GM21447 (cell line): ENCODE data around the gene WDR70.
"Not testable (repeated sequence)": the region's sequence is repeated elsewhere in the genome, so short reads cannot be mapped to it uniquely, and the experiment has no call there.

Experiments used
- ATAC-seq: cut with Tn5 transposase; IDR thresholded peaks from one replicate; pipeline ENCODE4 v1.9.1; 2021; ENCODE audit not compliant: unreplicated experiment

WDR70 gene

GRCh38 chr5:37379100-37379628 lies at the start of gene WDR70:
WDR70 (plus strand) TSS chr5:37379318; CDS start chr5:37379368, 50 bp downstream.
- peak; percentile 98 for ATAC-seq

- ATAC-seq, result not testable (repeated sequence)
Observed at GRCh38 chr5:37334754-37335153, 44.4 kb upstream of the WDR70 start.

GRCh38 chr5:37342741-37343140 lies 36.4 kb upstream of the WDR70 start:
- not testable (repeated sequence) for ATAC-seq

- no peak for ATAC-seq
Observed at GRCh38 chr5:37355161-37355560, 24.0 kb upstream of the WDR70 start.

- no peak for ATAC-seq
Observed at GRCh38 chr5:37370550-37370863, 8.6 kb upstream of the WDR70 start.

GRCh38 chr5:37370864-37371726 lies 8.0 kb upstream of the WDR70 start, which contains the start of gene NUP155:
NUP155 (minus strand) TSS chr5:37371106; CDS start chr5:37370977, 129 bp downstream.
- peak; percentile 96 for ATAC-seq

- no peak for ATAC-seq
Observed at GRCh38 chr5:37375091-37375490, 4.0 kb upstream of the WDR70 start.

- ATAC-seq, result not testable (repeated sequence)
Observed at GRCh38 chr5:37378066-37378465, 1.1 kb upstream of the WDR70 start.

- no peak for ATAC-seq
Observed at GRCh38 chr5:37391591-37391990, 12.5 kb downstream of the WDR70 start.

GRCh38 chr5:37396352-37396751 lies 17.2 kb downstream of the WDR70 start:
- ATAC-seq, result no peak

- no peak for ATAC-seq
Observed at GRCh38 chr5:37400501-37400900, 21.4 kb downstream of the WDR70 start.

- no peak for ATAC-seq
Observed at GRCh38 chr5:37412515-37412914, 33.4 kb downstream of the WDR70 start.

GRCh38 chr5:37415456-37415855 lies 36.3 kb downstream of the WDR70 start:
- ATAC-seq, result not testable (repeated sequence)

- no peak for ATAC-seq
Observed at GRCh38 chr5:37417347-37417746, 38.2 kb downstream of the WDR70 start.

GRCh38 chr5:37424441-37424840 lies 45.3 kb downstream of the WDR70 start:
- no peak for ATAC-seq

- no peak for ATAC-seq
Observed at GRCh38 chr5:37428044-37428443, 48.9 kb downstream of the WDR70 start.

- no peak for ATAC-seq
Observed at GRCh38 chr5:37435261-37435660, 56.1 kb downstream of the WDR70 start.

- ATAC-seq, result peak; percentile 77
Observed at GRCh38 chr5:37436146-37436934, 57.2 kb downstream of the WDR70 start.

- ATAC-seq, result no peak
Observed at GRCh38 chr5:37437711-37438110, 58.6 kb downstream of the WDR70 start.

GRCh38 chr5:37445783-37446182 lies 66.7 kb downstream of the WDR70 start:
- ATAC-seq, result not testable (repeated sequence)

GRCh38 chr5:37448941-37449340 lies 69.8 kb downstream of the WDR70 start:
- ATAC-seq, result no peak

GRCh38 chr5:37451991-37452390 lies 72.9 kb downstream of the WDR70 start:
- not testable (repeated sequence) for ATAC-seq
